ENCODE data around the gene POLD1. TPM values are rescaled to one million over a fixed set of nuclear protein-coding genes. Genes with fewer than 3 reads are reported as not detected.
A peak's percentile ranks its signal among the peaks of the same experiment; 100 is the strongest.

POLD1 gene
- total and polyA plus RNA-seq, 2 of the 13 experiments (the other 11 are each of a cell fraction or from before 2014, with no cell fraction given) = 17.4 to 54.0 TPM

- TF ChIP-seq ZNF609 (CRISPR knock-in tag; IDR thresholded peaks at IDR 0.05; ENCODE audit: borderline replicate concordance) (0 out of 2 replicates have a peak, but pooled peaks have one; percentile 25), ZNF296 (CRISPR knock-in tag; conservative IDR thresholded peaks at IDR 0.05) (no peak), MTF1 (CRISPR knock-in tag; IDR thresholded peaks at IDR 0.05) (no peak), HNF1A (IDR thresholded peaks at IDR 0.05; ENCODE audit: low read depth) (no peak), HNF1A (CRISPR knock-in tag; IDR thresholded peaks at IDR 0.05; ENCODE audit: borderline replicate concordance) (no peak), ZNF124 (CRISPR knock-in tag; IDR thresholded peaks at IDR 0.05) (no peak), NFIC (IDR thresholded peaks at IDR 0.05; ENCODE audit: low read length) (no peak), ZNF724P (CRISPR knock-in tag; IDR thresholded peaks at IDR 0.05; ENCODE audit: borderline replicate concordance) (no peak), FOXK1 (CRISPR knock-in tag; IDR thresholded peaks at IDR 0.05; ENCODE audit: borderline replicate concordance, low read depth) (no peak), ZBTB26 (CRISPR knock-in tag; IDR thresholded peaks at IDR 0.05; ENCODE audit: borderline replicate concordance) (no peak), U2AF2 (IDR thresholded peaks at IDR 0.05; ENCODE audit: low read depth, low read length) (no peak), BHLHE40 (IDR thresholded peaks at IDR 0.05; ENCODE audit: low read length) (no peak), NRL (CRISPR knock-in tag; IDR thresholded peaks at IDR 0.05; ENCODE audit: borderline replicate concordance) (no peak), ZNF605 (CRISPR knock-in tag; IDR thresholded peaks at IDR 0.05) (no peak), HNRNPL (IDR thresholded peaks at IDR 0.05; ENCODE audit: low read depth, low read length) (no peak), ZNF557 (CRISPR knock-in tag; IDR thresholded peaks at IDR 0.05) (no peak), ZNF275 (CRISPR knock-in tag; IDR thresholded peaks at IDR 0.05; ENCODE audit: borderline replicate concordance) (no peak), KAT2B (IDR thresholded peaks at IDR 0.05; ENCODE audit: borderline replicate concordance, low read depth, low read length) (no peak)
These were observed 34.7 kb upstream of the POLD1 start (continued) for GRCh38 chr19:50349277-50350057.

Data from HepG2 (cell line).